ENCODE results near the gene FAIM. TPM values are rescaled to one million over a fixed set of nuclear protein-coding genes. Genes with fewer than 3 reads are reported as not detected.

FAIM gene
- total and polyA plus RNA-seq, 4 donors, result 14.9 to 28.6 (median 19.4) TPM

DNA sequence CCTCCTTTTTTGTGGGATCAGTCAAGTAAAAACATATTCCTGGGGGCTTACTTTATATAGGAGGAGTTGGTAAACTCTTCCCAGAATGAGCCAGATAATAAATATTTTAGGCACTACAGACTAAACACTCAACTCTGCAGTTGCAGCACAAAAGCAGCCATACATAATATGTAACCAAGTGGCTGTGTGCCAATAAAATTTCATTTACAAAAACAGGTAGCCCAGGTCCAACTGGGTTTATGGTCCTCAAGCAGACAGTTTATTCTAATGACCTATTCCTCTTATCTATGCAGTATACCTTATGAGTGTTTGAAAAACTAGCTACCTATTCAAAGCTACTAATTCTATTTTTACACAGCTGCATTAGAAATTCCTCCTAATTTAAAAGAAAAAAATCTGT is 61.8 kb downstream of the FAIM start:
- no peak for ATAC-seq (ENCODE audit: insufficient read depth, low FRiP score)
- H3K36me3 ChIP-seq (ENCODE audit: control insufficient read depth in 4 of 4, insufficient read depth in 4 of 4, low read length in 4 of 4), result peaks cover 0 to 7% (median 2%) of the 10 kb centered on the region in 4 donors
- no peak for TF ChIP-seq CTCF (IDR thresholded peaks at IDR 0.05; ENCODE audit: control extremely low read depth, extremely low read depth)

GRCh38 chr3:138673641-138674530 is 65.3 kb downstream of the FAIM start:
- H3K9ac ChIP-seq (ENCODE audit: insufficient read depth in 1 of 2, low read length in 2 of 2), result no peak overlapping the region
- DNase-seq (peak in 1 of 3 donors; percentile 8), ATAC-seq (ENCODE audit: insufficient read depth, low FRiP score) (no peak)
- H3K27ac ChIP-seq (ENCODE audit: low read depth in 1 of 2, low read length in 1 of 2), result no peak overlapping the region
- H3K27me3 ChIP-seq (ENCODE audit: control insufficient read depth in 3 of 3, insufficient read depth in 3 of 3, low read length in 2 of 3), result no peaks in the 10 kb centered on the region
- WGBS, 2 donors, result 71 to 86% methylated on average over 4 of the region's 4 CpGs
- H3K9me3 ChIP-seq (ENCODE audit: control insufficient read depth in 4 of 4, insufficient read depth in 3 of 4, low read length in 3 of 4), result peaks cover 0 to 4% (median 0%) of the 10 kb centered on the region in 4 donors
- no peak overlapping the region for H3K4me3 ChIP-seq
- H3K4me1 ChIP-seq (ENCODE audit: control insufficient read depth in 5 of 5, insufficient read depth in 5 of 5, low read length in 5 of 5), result peaks cover 0 to 6% (median 0%) of the 10 kb centered on the region in 5 donors
- H3K36me3 ChIP-seq (ENCODE audit: control insufficient read depth in 4 of 4, insufficient read depth in 4 of 4, low read length in 4 of 4), result peaks cover 0 to 7% (median 4%) of the 10 kb centered on the region in 4 donors
- no peak for TF ChIP-seq CTCF (IDR thresholded peaks at IDR 0.05; ENCODE audit: control extremely low read depth, extremely low read depth)

More for the DNA sequence above, 61.8 kb downstream of the FAIM start:
- no peaks in the 10 kb centered on the region for H3K27me3 ChIP-seq (ENCODE audit: control insufficient read depth in 3 of 3, insufficient read depth in 3 of 3, low read length in 2 of 3)
- H3K4me3 ChIP-seq, result no peak overlapping the region
- no peak overlapping the region for H3K27ac ChIP-seq (ENCODE audit: low read depth in 1 of 2, low read length in 1 of 2)
- peaks cover 0 to 6% (median 0%) of the 10 kb centered on the region in 5 donors for H3K4me1 ChIP-seq (ENCODE audit: control insufficient read depth in 5 of 5, insufficient read depth in 5 of 5, low read length in 5 of 5)
- H3K9ac ChIP-seq (ENCODE audit: insufficient read depth in 1 of 2, low read length in 2 of 2), result no peak overlapping the region
- peaks cover 0 to 2% (median 0%) of the 10 kb centered on the region in 4 donors for H3K9me3 ChIP-seq (ENCODE audit: control insufficient read depth in 4 of 4, insufficient read depth in 3 of 4, low read length in 3 of 4)
- DNase-seq, result peak in 2 of 3 donors; percentile 19 to 52

DNA sequence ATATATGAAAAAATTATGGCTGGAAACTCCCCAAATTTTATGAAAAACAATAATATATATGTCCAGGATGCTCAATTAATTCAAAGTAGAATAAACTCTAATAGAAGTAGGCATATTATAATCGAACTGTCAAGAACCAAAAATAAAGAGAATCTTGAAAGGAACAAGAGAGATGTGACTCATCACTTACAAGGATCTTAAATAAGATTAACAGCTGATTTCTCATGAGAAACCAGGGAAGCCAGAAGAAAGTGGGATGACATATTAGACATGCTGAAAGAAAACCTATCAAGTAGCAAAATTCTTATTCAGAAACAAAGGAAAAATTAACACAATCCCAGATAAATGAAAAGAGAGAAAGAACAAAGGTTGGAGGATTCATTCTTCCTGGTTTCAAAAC is 66.8 kb downstream of the FAIM start:
- Histone ChIP-seq H3K27ac (ENCODE audit: low read depth in 1 of 2, low read length in 1 of 2) (no peak overlapping the region), H3K4me1 (ENCODE audit: control insufficient read depth in 5 of 5, insufficient read depth in 5 of 5, low read length in 5 of 5) (peaks cover 0 to 6% (median 0%) of the 10 kb centered on the region in 5 donors), H3K36me3 (ENCODE audit: control insufficient read depth in 4 of 4, insufficient read depth in 4 of 4, low read length in 4 of 4) (peaks cover 0 to 10% (median 4%) of the 10 kb centered on the region in 4 donors), H3K27me3 (ENCODE audit: control insufficient read depth in 3 of 3, insufficient read depth in 3 of 3, low read length in 2 of 3) (no peaks in the 10 kb centered on the region), H3K9ac (ENCODE audit: insufficient read depth in 1 of 2, low read length in 2 of 2) (no peak overlapping the region), H3K4me3 (no peak overlapping the region), H3K9me3 (ENCODE audit: control insufficient read depth in 4 of 4, insufficient read depth in 3 of 4, low read length in 3 of 4) (peaks cover 0 to 4% (median 0%) of the 10 kb centered on the region in 4 donors)
- no peak for DNase-seq
- WGBS, 2 donors, result 99 to 100% methylated on average over 1 of the region's 1 CpG
- ATAC-seq (ENCODE audit: insufficient read depth, low FRiP score), result no peak
- no peak for TF ChIP-seq CTCF (IDR thresholded peaks at IDR 0.05; ENCODE audit: control extremely low read depth, extremely low read depth)
